Esophagus muscularis mucosa (tissue), 4 donors: ENCODE data around the gene URM1. TPM values are rescaled to one million over a fixed set of nuclear protein-coding genes. Genes with fewer than 3 reads are reported as not detected.

Experiments used
- DNase-seq: peaks from one replicate; pipeline ENCODE4 v3.0.0-alpha.2; 2017; ENCODE audit errors: extremely low spot score
- H3K27ac ChIP-seq, 4 donors: fragments of 200-600 bp; sonication (generic); replicated peaks in 1 of 4; 1 replicate in 3 of 4; 2 replicates in 1 of 4; pipeline ENCODE4 v1.5.1; 2016 to 2019; ENCODE audit warnings: mild to moderate bottlenecking in 1 of 4
- H3K27me3 ChIP-seq, 4 donors: fragments of 200-600 bp; sonication (generic); one replicate each; pipeline versions ENCODE4 v1.5.1 to v1.6.0; 2016 to 2019
- H3K36me3 ChIP-seq, 4 donors: fragments of 200-600 bp; sonication (generic); one replicate each; pipeline ENCODE4 v1.5.1; 2016 to 2019
- H3K4me1 ChIP-seq, 4 donors: fragments of 200-600 bp; sonication (generic); one replicate each; pipeline ENCODE4 v1.5.1; 2016 to 2019
- H3K4me3 ChIP-seq, 4 donors: fragments of 200-600 bp; sonication (generic); 1 replicate in 2 of 4; 2 replicates in 2 of 4; pipeline ENCODE4 v1.5.1; 2016 to 2019; ENCODE audit warnings: mild to moderate bottlenecking in 4 of 4, moderate library complexity in 1 of 4
- H3K9me3 ChIP-seq, 4 donors: fragments of 200-600 bp; sonication (generic); 1 replicate in 3 of 4; 2 replicates in 1 of 4; pipeline ENCODE4 v1.5.1; 2016 to 2019
- CTCF ChIP-seq, 3 experiments: fragments of 200-600 bp in 2 of 3; fragments of 450-650 bp in 1 of 3; sonication (generic) in 2 of 3; IDR thresholded peaks; one replicate each; pipeline ENCODE4 v1.5.1; 2017 to 2019; ENCODE audit warnings: antibody characterized with exemption in 3 of 3, mild to moderate bottlenecking in 2 of 3, moderate library complexity in 1 of 3
- EP300 ChIP-seq: sonication (generic); formaldehyde crosslinking; IDR thresholded peaks from one replicate; pipeline ENCODE4 v1.6.1; 2017; ENCODE audit warnings: antibody characterized with exemption
- POLR2A ChIP-seq: fragments of 450-650 bp; IDR thresholded peaks from one replicate; pipeline ENCODE4 v1.6.1; 2017; ENCODE audit warnings: antibody characterized with exemption, moderate library complexity, mild to moderate bottlenecking, low read depth
- POLR2AphosphoS5 ChIP-seq, 2 donors: sonication (generic); formaldehyde crosslinking; IDR thresholded peaks; one replicate each; pipeline ENCODE4 v1.6.1; 2017; ENCODE audit warnings: antibody characterized with exemption in 2 of 2
- WGBS: methylation state at CpG from one replicate; pipeline ENCODE4 v1.1.5; 2018; 5-methylcytosine and 5-hydroxymethylcytosine counted together
- intact Hi-C: fragments of 100-400 bp; cut with DNase I; formaldehyde crosslinking; loops from one replicate; pipeline ENCODE4 v1.15.1; 2023
- total RNA-seq, 4 donors: library from RNA; depleted of rRNA; stranded (reverse); fragments of >200 nt; gene quantifications; one replicate each; pipeline versions ENCODE4 v1.1.0 to v1.2.1, GENCODE V29; 2016

The URM1 gene
- total RNA-seq, 4 donors from 2014 or later: 25.3 to 36.8 (median 28.3) TPM

GRCh38 chr9:128370367-128370751, 815 bp upstream of the URM1 start:
- Histone ChIP-seq H3K27me3 (no peaks in the 10 kb centered on the region), H3K27ac (peak overlapping the region; percentile 85 to 94 (median 88)), H3K4me3 (peak overlapping the region; percentile 60 to 84 (median 68)), H3K4me1 (peaks cover 21 to 44% (median 31%) of the 10 kb centered on the region in 4 donors), H3K36me3 (peaks cover 0 to 29% (median 15%) of the 10 kb centered on the region in 4 donors), H3K9me3 (no peaks in the 10 kb centered on the region)
- DNase-seq: no peak
- TF ChIP-seq EP300 (no peak), POLR2AphosphoS5 (IDR thresholded peaks at IDR 0.05) (no peak), POLR2A (no peak), CTCF (IDR thresholded peaks at IDR 0.05) (no peak)
- intact Hi-C loops: no loop called here

GRCh38 chr9:128371630-128372117, 500 bp downstream of the URM1 start:
- Histone ChIP-seq H3K9me3 (no peaks in the 10 kb centered on the region), H3K27ac (peak overlapping the region; percentile 85 to 94 (median 88)), H3K4me1 (peaks cover 21 to 40% (median 29%) of the 10 kb centered on the region in 4 donors), H3K4me3 (peak overlapping the region; percentile 60 to 84 (median 68)), H3K27me3 (no peaks in the 10 kb centered on the region), H3K36me3 (peaks cover 0 to 35% (median 18%) of the 10 kb centered on the region in 4 donors)
- intact Hi-C loops: no loop called here
- no peak for DNase-seq
- 3% methylated on average over 9 of the region's 10 CpGs for WGBS
- TF ChIP-seq EP300: no peak
- no peak for TF ChIP-seq POLR2AphosphoS5 (IDR thresholded peaks at IDR 0.05)
- no peak for TF ChIP-seq CTCF (IDR thresholded peaks at IDR 0.05)
- TF ChIP-seq POLR2A: no peak

- H3K27ac ChIP-seq: peak overlapping the region; percentile 85 to 94 (median 88)
- H3K4me3 ChIP-seq: peak overlapping the region; percentile 60 to 84 (median 68)
- H3K9me3 ChIP-seq: no peaks in the 10 kb centered on the region
- intact Hi-C loops: no loop called here
- H3K36me3 ChIP-seq: peaks cover 0 to 35% (median 18%) of the 10 kb centered on the region in 4 donors
- TF ChIP-seq CTCF (IDR thresholded peaks at IDR 0.05) (no peak), POLR2AphosphoS5 (IDR thresholded peaks at IDR 0.05) (no peak)
- no peak for DNase-seq
- 36% methylated on average over 4 of the region's 4 CpGs for WGBS
- no peaks in the 10 kb centered on the region for H3K27me3 ChIP-seq
- peaks cover 21 to 40% (median 29%) of the 10 kb centered on the region in 4 donors for H3K4me1 ChIP-seq
Observed at GRCh38 chr9:128372188-128372641, 1.0 kb downstream of the URM1 start.

GRCh38 chr9:128372784-128373183, 1.6 kb downstream of the URM1 start:
- H3K27me3 ChIP-seq: no peaks in the 10 kb centered on the region
- WGBS: 87% methylated on average over 1 of the region's 1 CpG
- no peak overlapping the region for H3K4me3 ChIP-seq
- peaks cover 21 to 40% (median 29%) of the 10 kb centered on the region in 4 donors for H3K4me1 ChIP-seq
- H3K36me3 ChIP-seq: peaks cover under 1 to 41% (median 20%) of the 10 kb centered on the region in 4 donors
- intact Hi-C loops: no loop called here
- DNase-seq: no peak
- TF ChIP-seq EP300: no peak
- TF ChIP-seq POLR2A: no peak
- TF ChIP-seq POLR2AphosphoS5 (IDR thresholded peaks at IDR 0.05): no peak
- no peak for TF ChIP-seq CTCF (IDR thresholded peaks at IDR 0.05)
- peak overlapping the region in 1 of 4 donors; percentile 85 for H3K27ac ChIP-seq
- no peaks in the 10 kb centered on the region for H3K9me3 ChIP-seq

- 86% methylated on average over 9 of the region's 9 CpGs for WGBS
- Histone ChIP-seq H3K36me3 (peaks cover 8 to 55% (median 35%) of the 10 kb centered on the region in 4 donors), H3K4me1 (peaks cover 21 to 40% (median 29%) of the 10 kb centered on the region in 4 donors), H3K27me3 (no peaks in the 10 kb centered on the region), H3K27ac (no peak overlapping the region), H3K9me3 (no peaks in the 10 kb centered on the region), H3K4me3 (no peak overlapping the region)
- no peak for TF ChIP-seq EP300
- TF ChIP-seq POLR2A: no peak
- TF ChIP-seq CTCF (IDR thresholded peaks at IDR 0.05): no peak
- TF ChIP-seq POLR2AphosphoS5 (IDR thresholded peaks at IDR 0.05): no peak
- intact Hi-C loops: no loop called here
- DNase-seq: no peak
Observed at GRCh38 chr9:128374221-128374675, 3.1 kb downstream of the URM1 start.
